ENCODE results near the gene MEGF6. TPM values are rescaled to one million over a fixed set of nuclear protein-coding genes. Genes with fewer than 3 reads are reported as not detected.

MEGF6 gene
- total RNA-seq, 1 donor from 2014 or later: 1.3 TPM

DNA sequence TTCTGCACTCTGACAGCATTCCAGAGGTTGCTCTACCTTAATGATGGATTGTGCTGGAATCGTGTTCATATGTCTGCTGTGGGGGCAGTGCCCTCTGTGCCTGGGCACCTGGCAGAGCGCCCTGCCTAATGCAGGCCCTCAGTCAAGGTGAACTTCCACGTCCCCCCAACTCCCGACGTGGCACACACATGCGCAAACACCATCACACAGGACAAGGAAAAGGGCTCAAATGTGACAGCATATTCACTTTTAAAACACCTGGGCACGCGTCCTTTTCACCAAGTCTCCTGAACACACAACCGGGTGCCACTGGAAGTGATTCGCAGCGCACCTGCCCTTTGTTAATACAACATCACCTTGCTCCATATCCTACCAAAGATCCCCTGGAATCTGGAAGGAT is 25.2 kb upstream of the MEGF6 start:
- DNase-seq (ENCODE audit: low read depth) (no peak), FAIRE-seq (no peak)
- TF ChIP-seq, protein P1, sequence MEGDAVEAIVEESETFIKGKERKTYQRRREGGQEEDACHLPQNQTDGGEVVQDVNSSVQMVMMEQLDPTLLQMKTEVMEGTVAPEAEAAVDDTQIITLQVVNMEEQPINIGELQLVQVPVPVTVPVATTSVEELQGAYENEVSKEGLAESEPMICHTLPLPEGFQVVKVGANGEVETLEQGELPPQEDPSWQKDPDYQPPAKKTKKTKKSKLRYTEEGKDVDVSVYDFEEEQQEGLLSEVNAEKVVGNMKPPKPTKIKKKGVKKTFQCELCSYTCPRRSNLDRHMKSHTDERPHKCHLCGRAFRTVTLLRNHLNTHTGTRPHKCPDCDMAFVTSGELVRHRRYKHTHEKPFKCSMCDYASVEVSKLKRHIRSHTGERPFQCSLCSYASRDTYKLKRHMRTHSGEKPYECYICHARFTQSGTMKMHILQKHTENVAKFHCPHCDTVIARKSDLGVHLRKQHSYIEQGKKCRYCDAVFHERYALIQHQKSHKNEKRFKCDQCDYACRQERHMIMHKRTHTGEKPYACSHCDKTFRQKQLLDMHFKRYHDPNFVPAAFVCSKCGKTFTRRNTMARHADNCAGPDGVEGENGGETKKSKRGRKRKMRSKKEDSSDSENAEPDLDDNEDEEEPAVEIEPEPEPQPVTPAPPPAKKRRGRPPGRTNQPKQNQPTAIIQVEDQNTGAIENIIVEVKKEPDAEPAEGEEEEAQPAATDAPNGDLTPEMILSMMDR (IDR thresholded peaks at IDR 0.05; ENCODE audit: insufficient read depth, low read length, severe bottlenecking): no peak
- Histone ChIP-seq H3K36me3 (ENCODE audit: control insufficient read depth, insufficient read depth, low read length) (peaks cover 19% of the 10 kb centered on the region), H3K27me3 (ENCODE audit: control insufficient read depth, insufficient read depth, low read length) (no peaks in the 10 kb centered on the region), H3K4me3 (ENCODE audit: low read depth, low read length) (no peak overlapping the region)

DNA sequence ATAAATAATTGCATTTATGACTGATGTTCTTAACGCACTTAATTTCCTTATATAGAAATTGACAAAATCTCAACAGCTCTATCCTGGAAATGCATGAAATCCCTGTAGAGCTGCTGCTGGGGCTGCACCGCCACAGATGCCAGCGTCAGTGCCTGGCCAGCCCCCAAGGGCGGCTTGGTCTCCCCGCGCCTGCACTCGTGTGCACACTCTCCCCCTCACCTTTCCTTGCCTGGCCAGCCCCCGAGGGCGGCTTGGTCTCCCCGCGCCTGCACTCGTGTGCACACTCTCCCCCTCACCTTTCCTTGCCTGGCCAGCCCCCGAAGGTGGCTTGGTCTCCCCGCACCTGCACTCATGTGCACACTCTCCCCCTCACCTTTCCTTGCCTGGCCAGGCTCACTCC is 24.8 kb upstream of the MEGF6 start:
- TF ChIP-seq, protein P1 (IDR thresholded peaks at IDR 0.05; ENCODE audit: insufficient read depth, low read length, severe bottlenecking): no peak
- no peaks in the 10 kb centered on the region for H3K27me3 ChIP-seq (ENCODE audit: control insufficient read depth, insufficient read depth, low read length)
- DNase-seq (ENCODE audit: low read depth) (no peak), FAIRE-seq (no peak)
- peaks cover 19% of the 10 kb centered on the region for H3K36me3 ChIP-seq (ENCODE audit: control insufficient read depth, insufficient read depth, low read length)
- H3K4me3 ChIP-seq (ENCODE audit: low read depth, low read length): no peak overlapping the region

DNA sequence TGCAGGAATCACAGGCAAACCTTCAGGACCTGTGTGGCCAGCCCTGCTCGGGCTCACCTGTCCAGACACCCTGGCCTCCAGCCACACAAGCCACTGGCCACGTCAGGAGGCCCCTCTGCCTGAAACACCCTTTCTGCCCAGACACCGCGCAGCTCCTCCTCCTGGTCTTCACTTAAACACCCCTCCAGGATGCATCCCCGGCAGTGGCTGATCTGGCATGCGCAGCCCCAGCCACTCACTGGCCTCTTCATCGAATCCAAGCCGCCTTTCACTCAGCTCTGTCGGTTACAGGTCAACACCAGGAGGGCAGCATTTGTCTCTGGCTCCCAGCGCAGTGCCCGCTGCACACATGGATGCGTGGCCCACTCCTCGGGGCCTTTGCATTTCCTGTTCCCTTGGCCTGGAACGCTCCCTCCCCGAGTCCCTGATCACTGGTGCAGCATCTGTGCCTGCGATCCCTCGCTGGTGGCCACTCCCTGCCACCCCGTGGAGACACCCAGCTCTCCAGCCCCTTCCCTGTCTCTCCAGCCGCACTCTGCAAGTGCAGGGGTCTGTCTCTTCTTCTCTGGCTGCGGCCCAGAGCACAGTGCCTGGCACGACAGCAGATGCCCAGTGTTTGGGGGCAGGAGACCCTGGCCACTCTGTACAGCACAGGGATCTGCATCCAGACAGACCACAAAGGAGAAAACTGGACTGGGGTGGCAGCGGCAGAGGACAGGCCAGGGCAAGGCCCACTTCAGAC is 22.9 kb upstream of the MEGF6 start:
- FAIRE-seq: no peak
- TF ChIP-seq, protein P1 (IDR thresholded peaks at IDR 0.05; ENCODE audit: insufficient read depth, low read length, severe bottlenecking): no peak
- H3K36me3 ChIP-seq (ENCODE audit: control insufficient read depth, insufficient read depth, low read length): peaks cover 19% of the 10 kb centered on the region
- no peak overlapping the region for H3K4me3 ChIP-seq (ENCODE audit: low read depth, low read length)
- no peaks in the 10 kb centered on the region for H3K27me3 ChIP-seq (ENCODE audit: control insufficient read depth, insufficient read depth, low read length)
- no peak for DNase-seq (ENCODE audit: low read depth)

GRCh38 chr1:3633344-3634058 is 22.2 kb upstream of the MEGF6 start:
- peaks cover 18% of the 10 kb centered on the region for H3K36me3 ChIP-seq (ENCODE audit: control insufficient read depth, insufficient read depth, low read length)
- H3K4me3 ChIP-seq (ENCODE audit: low read depth, low read length): no peak overlapping the region
- DNase-seq (ENCODE audit: low read depth) (no peak), FAIRE-seq (no peak)
- no peaks in the 10 kb centered on the region for H3K27me3 ChIP-seq (ENCODE audit: control insufficient read depth, insufficient read depth, low read length)
- TF ChIP-seq, protein P1 (IDR thresholded peaks at IDR 0.05; ENCODE audit: insufficient read depth, low read length, severe bottlenecking): no peak

GRCh38 chr1:3632716-3633343 is 21.5 kb upstream of the MEGF6 start:
- FAIRE-seq: no peak
- DNase-seq (ENCODE audit: low read depth): no peak
- no peaks in the 10 kb centered on the region for H3K27me3 ChIP-seq (ENCODE audit: control insufficient read depth, insufficient read depth, low read length)
- TF ChIP-seq, protein P1 (IDR thresholded peaks at IDR 0.05; ENCODE audit: insufficient read depth, low read length, severe bottlenecking): no peak
- H3K4me3 ChIP-seq (ENCODE audit: low read depth, low read length): no peak overlapping the region
- H3K36me3 ChIP-seq (ENCODE audit: control insufficient read depth, insufficient read depth, low read length): peaks cover 19% of the 10 kb centered on the region
